Thyroid gland (tissue), 4 donors: ENCODE data around the gene OR2AG1.

Experiments
- CTCF ChIP-seq, 6 experiments: fragments of 200-600 bp in 3 of 6; fragments of 450-650 bp in 3 of 6; sonication (generic) in 3 of 6; IDR thresholded peaks; one replicate each; pipeline ENCODE4 v1.5.1; 2016 to 2019; ENCODE audit warnings: antibody characterized with exemption in 6 of 6, mild to moderate bottlenecking in 2 of 6, inconsistent platforms in 1 of 6, moderate library complexity in 1 of 6
- POLR2A ChIP-seq, 2 donors: fragments of 450-650 bp; IDR thresholded peaks; one replicate each; pipeline ENCODE4 v1.6.1; 2017; ENCODE audit warnings: antibody characterized with exemption in 2 of 2, mild to moderate bottlenecking in 2 of 2, moderate library complexity in 1 of 2

GRCh38 chr11:6780829-6781228, 2.0 kb upstream of the OR2AG1 start:
- TF ChIP-seq POLR2A (IDR thresholded peaks at IDR 0.05) (no peak), CTCF (IDR thresholded peaks at IDR 0.05) (no peak)
